HG02970 (cell line): ENCODE measurements around the gene KANSL1L.
A peak's percentile ranks its signal among the peaks of the same experiment; 100 is the strongest.
"Not testable (repeated sequence)": the region's sequence is repeated elsewhere in the genome, so short reads cannot be mapped to it uniquely, and the experiment has no call there.

Experiments
- ATAC-seq: cut with Tn5 transposase; IDR thresholded peaks from one replicate; pipeline ENCODE4 v1.9.1; 2021; ENCODE audit warnings: mild to moderate bottlenecking, moderate library complexity, moderate number of reproducible peaks; ENCODE audit not compliant: unreplicated experiment, low FRiP score

KANSL1L gene

GRCh38 chr2:210171309-210172218 lies at the start of gene KANSL1L:
TSS of gene KANSL1L (minus strand) at chr2:210171409. CDS start at chr2:210154582, 16,827 bp downstream.
- peak; percentile 75 for ATAC-seq

- no peak for ATAC-seq
Measured at GRCh38 chr2:210215120-210215519, 43.9 kb upstream of the KANSL1L start.

- ATAC-seq: no peak
Measured at GRCh38 chr2:210210185-210210584, 39.0 kb upstream of the KANSL1L start.

GRCh38 chr2:210207929-210208328 lies 36.7 kb upstream of the KANSL1L start:
- ATAC-seq: no peak

- ATAC-seq: no peak
Measured at GRCh38 chr2:210203558-210203957, 32.3 kb upstream of the KANSL1L start.

GRCh38 chr2:210203147-210203546 lies 31.9 kb upstream of the KANSL1L start:
- no peak for ATAC-seq

- no peak for ATAC-seq
Measured at GRCh38 chr2:210199854-210200253, 28.6 kb upstream of the KANSL1L start.

GRCh38 chr2:210199186-210199765 lies 28.1 kb upstream of the KANSL1L start:
- no peak for ATAC-seq

- ATAC-seq: no peak
Measured at GRCh38 chr2:210198326-210198725, 27.1 kb upstream of the KANSL1L start.

- no peak for ATAC-seq
Measured at GRCh38 chr2:210197720-210198119, 26.5 kb upstream of the KANSL1L start.

GRCh38 chr2:210195101-210195852 lies 24.1 kb upstream of the KANSL1L start:
- no peak for ATAC-seq

GRCh38 chr2:210190345-210190744 lies 19.1 kb upstream of the KANSL1L start:
- ATAC-seq: no peak

- peak; percentile 61 for ATAC-seq
Measured at GRCh38 chr2:210189452-210190138, 18.4 kb upstream of the KANSL1L start.

- ATAC-seq: no peak
Measured at GRCh38 chr2:210188755-210189154, 17.5 kb upstream of the KANSL1L start.

GRCh38 chr2:210188190-210188589 lies 17.0 kb upstream of the KANSL1L start:
- ATAC-seq: no peak

GRCh38 chr2:210183936-210184335 lies 12.7 kb upstream of the KANSL1L start:
- not testable (repeated sequence) for ATAC-seq

GRCh38 chr2:210181606-210182088 lies 10.4 kb upstream of the KANSL1L start:
- not testable (repeated sequence) for ATAC-seq

- ATAC-seq: not testable (repeated sequence)
Measured at GRCh38 chr2:210181033-210181605, 9.9 kb upstream of the KANSL1L start.

GRCh38 chr2:210180477-210180876 lies 9.3 kb upstream of the KANSL1L start:
- ATAC-seq: no peak
